ENCODE results near the gene TTPAL.

Gene TTPAL

GRCh38 chr20:44438782-44439181, 36.9 kb upstream of the TTPAL start:
- DNase-seq = no peak

GRCh38 chr20:44439318-44439717, 36.4 kb upstream of the TTPAL start:
- Histone ChIP-seq H3K27ac (no peak overlapping the region), H3K27me3 (ENCODE audit: insufficient read depth, low read depth, severe bottlenecking) (no peaks in the 10 kb centered on the region), H3K9me3 (ENCODE audit: severe bottlenecking) (no peaks in the 10 kb centered on the region), H3K4me3 (ENCODE audit: low read depth, low read length) (no peak overlapping the region), H3K36me3 (no peaks in the 10 kb centered on the region)
- TF ChIP-seq CTCF (IDR thresholded peaks at IDR 0.05; ENCODE audit: low read depth, low read length) = no peak
- no peak for DNase-seq

More at GRCh38 chr20:44438782-44439181, 36.9 kb upstream of the TTPAL start:
- TF ChIP-seq CTCF (IDR thresholded peaks at IDR 0.05; ENCODE audit: low read depth, low read length) = no peak
- Histone ChIP-seq H3K27me3 (ENCODE audit: insufficient read depth, low read depth, severe bottlenecking) (no peaks in the 10 kb centered on the region), H3K4me3 (ENCODE audit: low read depth, low read length) (no peak overlapping the region), H3K9me3 (ENCODE audit: severe bottlenecking) (no peaks in the 10 kb centered on the region), H3K27ac (no peak overlapping the region), H3K36me3 (no peaks in the 10 kb centered on the region)

GRCh38 chr20:44442298-44443070, 33.2 kb upstream of the TTPAL start:
- no peak overlapping the region for H3K27ac ChIP-seq
- no peaks in the 10 kb centered on the region for H3K27me3 ChIP-seq (ENCODE audit: insufficient read depth, low read depth, severe bottlenecking)
- no peaks in the 10 kb centered on the region for H3K9me3 ChIP-seq (ENCODE audit: severe bottlenecking)
- no peak for TF ChIP-seq CTCF (IDR thresholded peaks at IDR 0.05; ENCODE audit: low read depth, low read length)
- H3K36me3 ChIP-seq = no peaks in the 10 kb centered on the region
- no peak overlapping the region for H3K4me3 ChIP-seq (ENCODE audit: low read depth, low read length)
- DNase-seq = no peak

GRCh38 chr20:44445742-44446710, 29.6 kb upstream of the TTPAL start:
- no peak for DNase-seq
- H3K4me3 ChIP-seq (ENCODE audit: low read depth, low read length) = no peak overlapping the region
- no peaks in the 10 kb centered on the region for H3K27me3 ChIP-seq (ENCODE audit: insufficient read depth, low read depth, severe bottlenecking)
- H3K9me3 ChIP-seq (ENCODE audit: severe bottlenecking) = no peaks in the 10 kb centered on the region
- no peaks in the 10 kb centered on the region for H3K36me3 ChIP-seq
- no peak overlapping the region for H3K27ac ChIP-seq
- no peak for TF ChIP-seq CTCF (IDR thresholded peaks at IDR 0.05; ENCODE audit: low read depth, low read length)

- no peak for DNase-seq
- H3K36me3 ChIP-seq = no peaks in the 10 kb centered on the region
- no peak overlapping the region for H3K4me3 ChIP-seq (ENCODE audit: low read depth, low read length)
- H3K27ac ChIP-seq = no peak overlapping the region
- no peaks in the 10 kb centered on the region for H3K27me3 ChIP-seq (ENCODE audit: insufficient read depth, low read depth, severe bottlenecking)
- H3K9me3 ChIP-seq (ENCODE audit: severe bottlenecking) = no peaks in the 10 kb centered on the region
- TF ChIP-seq CTCF (IDR thresholded peaks at IDR 0.05; ENCODE audit: low read depth, low read length) = no peak
Observed at GRCh38 chr20:44447827-44448419, 27.8 kb upstream of the TTPAL start.

All from WERI-Rb-1 (cell line).